ENCODE results near the gene CALR.

DNA sequence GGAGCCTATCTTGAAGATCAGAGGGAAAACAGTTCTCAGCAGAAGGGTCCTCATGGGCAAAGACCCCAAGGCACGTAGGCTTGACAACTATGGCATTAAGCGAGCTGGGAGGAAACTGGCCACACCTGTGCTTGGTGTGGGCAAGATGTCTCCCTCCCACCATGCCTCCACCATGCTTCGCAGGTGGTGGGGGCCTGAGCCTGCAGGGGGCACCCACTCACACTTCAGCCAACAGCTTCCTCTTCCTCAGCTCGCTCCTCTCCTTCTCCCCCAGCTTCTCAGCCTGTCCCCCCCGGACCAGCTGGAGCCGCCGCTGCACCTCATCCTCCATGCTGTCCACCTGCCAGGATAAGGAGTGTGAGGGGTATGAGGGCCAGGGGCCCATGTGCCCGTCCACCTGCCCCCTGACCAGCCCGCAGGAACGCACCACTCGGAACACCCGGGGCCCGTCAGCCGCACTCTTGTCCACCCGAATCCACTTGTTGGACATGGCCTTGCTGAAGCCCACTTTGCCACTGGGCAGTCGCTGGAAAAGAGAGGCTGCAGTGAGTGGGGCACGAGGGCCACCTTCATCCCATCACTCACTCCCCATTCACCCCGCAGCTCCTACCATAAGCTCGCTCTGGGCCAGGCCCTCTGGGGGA is 8.3 kb upstream of the CALR start:
- TF ChIP-seq CTBP1 (IDR thresholded peaks at IDR 0.05; ENCODE audit: borderline replicate concordance) = no peak
- no peak for TF ChIP-seq SUZ12 (IDR thresholded peaks at IDR 0.05)
- TF ChIP-seq FOXM1 (IDR thresholded peaks at IDR 0.05; ENCODE audit: borderline replicate concordance) = no peak
- TF ChIP-seq FOXK2 (IDR thresholded peaks at IDR 0.05) = no peak
- TF ChIP-seq NFRKB (IDR thresholded peaks at IDR 0.05) = no peak
- no peak for TF ChIP-seq BHLHE40 (IDR thresholded peaks at IDR 0.05; ENCODE audit: borderline replicate concordance)
- TF ChIP-seq FOXA1 (IDR thresholded peaks at IDR 0.05) = no peak
- TF ChIP-seq ZNF384 (IDR thresholded peaks at IDR 0.05) = no peak
- TF ChIP-seq, protein P1, sequence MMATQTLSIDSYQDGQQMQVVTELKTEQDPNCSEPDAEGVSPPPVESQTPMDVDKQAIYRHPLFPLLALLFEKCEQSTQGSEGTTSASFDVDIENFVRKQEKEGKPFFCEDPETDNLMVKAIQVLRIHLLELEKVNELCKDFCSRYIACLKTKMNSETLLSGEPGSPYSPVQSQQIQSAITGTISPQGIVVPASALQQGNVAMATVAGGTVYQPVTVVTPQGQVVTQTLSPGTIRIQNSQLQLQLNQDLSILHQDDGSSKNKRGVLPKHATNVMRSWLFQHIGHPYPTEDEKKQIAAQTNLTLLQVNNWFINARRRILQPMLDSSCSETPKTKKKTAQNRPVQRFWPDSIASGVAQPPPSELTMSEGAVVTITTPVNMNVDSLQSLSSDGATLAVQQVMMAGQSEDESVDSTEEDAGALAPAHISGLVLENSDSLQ (IDR thresholded peaks at IDR 0.05) = no peak
- no peak for TF ChIP-seq SP1 (IDR thresholded peaks at IDR 0.05)
- no peak for TF ChIP-seq ARNT (IDR thresholded peaks at IDR 0.05)
- TF ChIP-seq HDGF (IDR thresholded peaks at IDR 0.05; ENCODE audit: borderline replicate concordance) = no peak
- TF ChIP-seq LEF1 (IDR thresholded peaks at IDR 0.05; ENCODE audit: borderline replicate concordance) = no peak
- TF ChIP-seq L3MBTL2 (conservative IDR thresholded peaks at IDR 0.05) = no peak
